Uterus (tissue), 4 donors: ENCODE measurements around the gene PEMT. TPM values are rescaled to one million over a fixed set of nuclear protein-coding genes. Genes with fewer than 3 reads are reported as not detected.

Source experiments
- DNase-seq, 2 donors: peaks; one replicate each; pipeline ENCODE4 v3.0.0-alpha.2; 2019 to 2020
- H3K27ac ChIP-seq, 2 donors: fragments of 200-600 bp; sonication (generic); 1 replicate in 1 of 2; 2 replicates in 1 of 2; pipeline ENCODE4 v1.5.1; 2016 to 2018
- H3K27me3 ChIP-seq, 2 donors: fragments of 200-600 bp; sonication (generic); one replicate each; pipeline ENCODE4 v1.5.1; 2018 to 2019; ENCODE audit warnings: control low read depth in 1 of 2
- H3K36me3 ChIP-seq, 2 donors: fragments of 200-600 bp; sonication (generic); one replicate each; pipeline ENCODE4 v1.5.1; 2019; ENCODE audit warnings: control low read depth in 1 of 2
- H3K4me1 ChIP-seq, 2 donors: fragments of 200-600 bp; sonication (generic); one replicate each; pipeline ENCODE4 v1.5.1; 2018 to 2019; ENCODE audit warnings: control low read depth in 1 of 2
- H3K4me3 ChIP-seq, 2 donors: fragments of 200-600 bp; sonication (generic); 1 replicate in 1 of 2; 2 replicates in 1 of 2; pipeline ENCODE4 v1.5.1; 2018 to 2019; ENCODE audit warnings: mild to moderate bottlenecking in 1 of 2
- H3K9me3 ChIP-seq, 2 donors: fragments of 200-600 bp; sonication (generic); one replicate each; pipeline ENCODE4 v1.5.1; 2019; ENCODE audit warnings: control low read depth in 1 of 2
- CTCF ChIP-seq, 4 experiments: fragments of 200-600 bp in 2 of 4; fragments of 450-650 bp in 2 of 4; sonication (generic) in 2 of 4; IDR thresholded peaks; one replicate each; pipeline ENCODE4 v1.5.1; 2016 to 2019; ENCODE audit warnings: antibody characterized with exemption in 4 of 4, mild to moderate bottlenecking in 2 of 4, moderate library complexity in 1 of 4
- POLR2A ChIP-seq, 2 donors: fragments of 450-650 bp; IDR thresholded peaks; one replicate each; pipeline ENCODE4 v1.6.1; 2016; ENCODE audit warnings: antibody characterized with exemption in 2 of 2, mild to moderate bottlenecking in 1 of 2, moderate library complexity in 1 of 2
- intact Hi-C: fragments of 100-400 bp; cut with DNase I; formaldehyde crosslinking; loops from one replicate; pipeline ENCODE4 v1.15.1; 2023; ENCODE audit warnings: low total_unique reads
- total RNA-seq, 4 donors: library from RNA; depleted of rRNA in 3 of 4; stranded (reverse); fragments of >200 nt in 3 of 4; gene quantifications; one replicate each; pipeline versions ENCODE4 v1.1.0 to v1.2.4, GENCODE V29; 2014 to 2023
- donor health status: DM: yes; HTN: yes; CAD: no.

Gene PEMT
- total RNA-seq, 4 donors from 2014 or later = 26.3 to 61.7 (median 32.2) TPM

DNA sequence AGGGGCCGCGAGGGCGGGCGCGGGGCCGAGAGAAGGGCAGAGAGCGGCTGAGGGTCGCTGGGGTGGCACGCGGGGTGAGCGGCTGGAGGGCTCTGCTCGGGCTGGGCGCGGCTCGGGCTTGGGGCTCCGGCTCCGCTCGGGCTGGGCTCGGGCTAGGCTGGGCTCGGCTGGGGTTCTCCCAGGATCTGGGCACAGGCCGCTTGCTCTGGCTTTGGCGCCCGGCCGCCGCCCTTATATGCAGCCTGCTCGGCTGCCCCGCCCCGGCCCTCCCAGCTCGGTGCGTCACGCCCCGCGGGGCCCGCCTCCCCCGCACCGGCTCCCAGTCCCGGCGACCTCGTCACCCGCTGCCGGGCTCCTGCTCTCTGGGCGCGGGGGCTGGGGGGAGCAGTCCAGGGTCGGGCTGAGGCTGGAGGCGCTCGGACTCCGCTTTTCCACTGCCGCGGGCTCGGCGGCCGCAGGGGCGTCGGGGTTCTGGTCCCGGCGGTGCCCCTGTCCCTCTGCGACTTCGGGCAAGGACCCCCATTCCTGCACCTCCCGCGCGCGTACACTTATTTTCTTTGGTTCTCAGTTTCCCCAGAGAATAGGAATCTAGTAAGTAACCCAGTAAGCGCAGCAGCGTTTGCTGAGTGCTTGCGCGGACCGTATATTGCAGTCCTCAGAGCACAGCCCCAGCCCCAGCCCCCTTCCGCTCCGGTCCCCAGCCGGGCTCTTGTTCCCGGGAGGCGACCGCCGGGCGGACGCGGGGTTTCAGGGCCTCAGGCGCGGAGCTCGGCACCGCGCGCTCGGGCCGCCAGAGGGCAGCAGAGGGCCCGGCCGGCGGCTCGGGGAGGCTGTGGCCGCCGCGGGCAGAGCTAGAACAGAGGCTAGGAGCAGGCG, 95.1 kb downstream of the PEMT start, which contains the start of gene RASD1:
Gene RASD1, minus strand, starts transcription at position 207 of the 876 bp plus-strand sequence. CDS start 214 bp downstream, outside the sequence.
- intact Hi-C loops = loop anchor here (10.0 kb wide), 1 partner anchor 98 kb away; the partner anchor contains the start of gene PEMT
- Histone ChIP-seq H3K4me1 (peaks cover 0 to 11% of the 10 kb centered on the region in 2 donors), H3K36me3 (no peaks in the 10 kb centered on the region), H3K4me3 (peak within 1 kb of the TSS; percentile 56 to 61), H3K27me3 (no peaks in the 10 kb centered on the region), H3K27ac (peak within 1 kb of the TSS; percentile 77 to 86), H3K9me3 (no peaks in the 10 kb centered on the region)
- DNase-seq = peak; percentile 88 to 91
- TF ChIP-seq CTCF (IDR thresholded peaks at IDR 0.05) = peak; percentile 77 to 98 (median 97)
- TF ChIP-seq POLR2A (IDR thresholded peaks at IDR 0.05) = peak; percentile 98 to 99

DNA sequence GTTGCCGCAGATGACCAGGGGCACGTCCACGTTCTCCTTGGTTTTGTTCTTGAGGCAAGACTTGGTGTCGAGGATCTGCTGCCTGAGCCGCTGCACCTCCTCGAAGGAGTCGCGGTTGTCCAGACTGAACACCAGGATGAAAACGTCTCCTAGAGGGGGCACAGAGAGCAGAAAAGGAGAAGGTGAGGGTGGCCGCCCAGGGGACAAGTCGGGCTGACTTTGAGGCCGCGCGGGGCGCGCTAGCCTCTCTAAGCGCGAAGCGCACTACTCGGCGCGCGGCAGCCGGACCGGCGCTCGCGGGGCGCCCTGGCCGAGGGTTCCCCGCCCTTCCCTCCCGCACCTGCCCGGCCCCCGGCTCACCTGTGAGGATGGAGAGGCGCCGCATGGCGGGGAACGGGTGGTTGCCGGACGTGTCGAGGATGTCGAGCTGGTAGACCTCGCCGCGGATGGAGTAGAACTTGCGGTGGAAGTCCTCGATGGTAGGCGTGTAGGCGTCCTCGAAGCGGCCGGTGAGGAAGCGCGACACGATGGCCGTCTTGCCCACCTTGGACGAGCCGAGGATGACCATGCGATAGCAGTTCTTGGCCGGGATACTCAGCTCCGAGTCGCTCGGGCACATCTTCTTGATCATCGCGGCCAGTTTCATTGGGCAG, 95.8 kb downstream of the PEMT start:
- H3K27ac ChIP-seq = peak overlapping the region; percentile 61 to 86
- intact Hi-C loops = loop anchor here (10.0 kb wide), 1 partner anchor 99 kb away; the partner anchor contains the start of gene PEMT
- peak overlapping the region; percentile 30 to 56 for H3K4me3 ChIP-seq
- H3K9me3 ChIP-seq = no peaks in the 10 kb centered on the region
- no peaks in the 10 kb centered on the region for H3K36me3 ChIP-seq
- no peaks in the 10 kb centered on the region for H3K27me3 ChIP-seq
- peaks cover 0 to 11% of the 10 kb centered on the region in 2 donors for H3K4me1 ChIP-seq
- DNase-seq = peak in 1 of 2 donors; percentile 48
- TF ChIP-seq POLR2A (IDR thresholded peaks at IDR 0.05) (no peak), CTCF (IDR thresholded peaks at IDR 0.05) (no peak)

- H3K36me3 ChIP-seq = no peaks in the 10 kb centered on the region
- H3K4me1 ChIP-seq = peaks cover 0 to 11% of the 10 kb centered on the region in 2 donors
- DNase-seq = peak; percentile 45 to 48
- H3K27me3 ChIP-seq = no peaks in the 10 kb centered on the region
- no peaks in the 10 kb centered on the region for H3K9me3 ChIP-seq
- H3K27ac ChIP-seq = peak overlapping the region; percentile 10 to 86
- TF ChIP-seq POLR2A (IDR thresholded peaks at IDR 0.05) (peak in 1 of 2 donors; percentile 28), CTCF (IDR thresholded peaks at IDR 0.05) (peak in 1 of 4 experiments; percentile 6)
- H3K4me3 ChIP-seq = peak overlapping the region; percentile 30 to 56
- intact Hi-C loops = loop anchor here (10.0 kb wide), 1 partner anchor 100 kb away; the partner anchor contains the start of gene PEMT
These were observed 96.5 kb downstream of the PEMT start for GRCh38 chr17:17494870-17495535.

GRCh38 chr17:17494499-17494869, 97.0 kb downstream of the PEMT start:
- Histone ChIP-seq H3K4me3 (peak overlapping the region; percentile 30 to 56), H3K27me3 (no peaks in the 10 kb centered on the region), H3K27ac (peak overlapping the region; percentile 10 to 86)

More at GRCh38 chr17:17494499-17494869, 97.0 kb downstream of the PEMT start:
- H3K4me1 ChIP-seq = peaks cover 0 to 11% of the 10 kb centered on the region in 2 donors
- TF ChIP-seq POLR2A (IDR thresholded peaks at IDR 0.05) (no peak), CTCF (IDR thresholded peaks at IDR 0.05) (no peak)
- no peaks in the 10 kb centered on the region for H3K9me3 ChIP-seq
- intact Hi-C loops = loop anchor here (10.0 kb wide), 1 partner anchor 100 kb away; the partner anchor contains the start of gene PEMT
- H3K36me3 ChIP-seq = no peaks in the 10 kb centered on the region
- no peak for DNase-seq
